ENCODE measurements around the gene KCNK7. TPM values are rescaled to one million over a fixed set of nuclear protein-coding genes. Genes with fewer than 3 reads are reported as not detected.
"Not testable (repeated sequence)": the region's sequence is repeated elsewhere in the genome, so short reads cannot be mapped to it uniquely, and the experiment has no call there.

The KCNK7 gene
- total and polyA plus RNA-seq, 8 donors: 0.21 to 2.0 (median 0.48) TPM; not detected in 1

- TF ChIP-seq CTCF (IDR thresholded peaks at IDR 0.05): no peak
- H3K27me3 ChIP-seq: no peaks in the 10 kb centered on the region
- intact Hi-C loops (cut with DNase I): no loop called here
- peak overlapping the region; percentile 91 to 92 for H3K4me3 ChIP-seq
- H3K27ac ChIP-seq: peak overlapping the region; percentile 94 to 99
- ATAC-seq (peak; percentile 16), DNase-seq (peak in 1 of 4 donors; percentile 62)
- H3K36me3 ChIP-seq: peaks cover 0 to 6% of the 10 kb centered on the region in 2 donors
- H3K4me1 ChIP-seq: peaks cover 30 to 72% of the 10 kb centered on the region in 2 donors
- H3K9me3 ChIP-seq: no peaks in the 10 kb centered on the region
Measured at GRCh38 chr11:65569164-65569972, 26.2 kb downstream of the KCNK7 start.

GRCh38 chr11:65565624-65566453 is 29.8 kb downstream of the KCNK7 start:
- H3K36me3 ChIP-seq: no peaks in the 10 kb centered on the region
- H3K4me3 ChIP-seq: no peak overlapping the region
- TF ChIP-seq CTCF (IDR thresholded peaks at IDR 0.05): no peak
- H3K4me1 ChIP-seq: peaks cover 9 to 45% of the 10 kb centered on the region in 2 donors
- DNase-seq (no peak), ATAC-seq (peak; percentile 21)
- peak overlapping the region in 1 of 2 donors; percentile 58 for H3K27ac ChIP-seq
- H3K9me3 ChIP-seq: no peaks in the 10 kb centered on the region
- H3K27me3 ChIP-seq: no peaks in the 10 kb centered on the region
- intact Hi-C loops (cut with DNase I): no loop called here

- H3K4me3 ChIP-seq; intact Hi-C loops (cut with DNase I); H3K36me3 ChIP-seq; DNase-seq; ATAC-seq; H3K9me3 ChIP-seq; H3K27me3 ChIP-seq: not testable (repeated sequence)
- Histone ChIP-seq H3K4me1 (peaks cover 12 to 49% of the 10 kb centered on the region in 2 donors), H3K27ac (peak overlapping the region in 1 of 2 donors; percentile 58)
Measured at GRCh38 chr11:65564879-65565559, 30.6 kb downstream of the KCNK7 start.

- Histone ChIP-seq H3K4me3 (no peak overlapping the region), H3K36me3 (no peaks in the 10 kb centered on the region), H3K27ac (no peak overlapping the region), H3K27me3 (peaks cover 0 to 16% of the 10 kb centered on the region in 2 donors), H3K9me3 (no peaks in the 10 kb centered on the region), H3K4me1 (peaks cover 19 to 54% of the 10 kb centered on the region in 2 donors)
- intact Hi-C loops (cut with DNase I): no loop called here
- no peak for ATAC-seq
- TF ChIP-seq CTCF (IDR thresholded peaks at IDR 0.05): no peak
- DNase-seq: no peak
Measured at GRCh38 chr11:65563601-65564000, 32.0 kb downstream of the KCNK7 start.

- intact Hi-C loops (cut with DNase I): no loop called here
- no peaks in the 10 kb centered on the region for H3K9me3 ChIP-seq
- TF ChIP-seq CTCF (IDR thresholded peaks at IDR 0.05): no peak
- H3K27ac ChIP-seq: no peak overlapping the region
- H3K4me3 ChIP-seq: no peak overlapping the region
- H3K4me1 ChIP-seq: peaks cover 20 to 54% of the 10 kb centered on the region in 2 donors
- peaks cover 0 to 24% of the 10 kb centered on the region in 2 donors for H3K27me3 ChIP-seq
- DNase-seq (no peak), ATAC-seq (no peak)
- no peaks in the 10 kb centered on the region for H3K36me3 ChIP-seq
Measured at GRCh38 chr11:65562788-65563187, 32.8 kb downstream of the KCNK7 start.

Data from left lung (tissue), 10 donors.